GM12873 (cell line): ENCODE results near the gene CELF4.

ENCODE experiments used
- TF ChIP-seq, protein P1 (sequence below): IDR thresholded peaks from 2 replicates; pipeline ENCODE4 v1.5.1; 2012; ENCODE audit warnings: low read depth, mild to moderate bottlenecking, moderate library complexity, low read length, control low read depth; ENCODE audit not compliant: insufficient read depth; ENCODE audit errors: missing control alignments

Gene CELF4

GRCh38 chr18:37476182-37476581, 89.4 kb downstream of the CELF4 start:
- TF ChIP-seq, protein P1, sequence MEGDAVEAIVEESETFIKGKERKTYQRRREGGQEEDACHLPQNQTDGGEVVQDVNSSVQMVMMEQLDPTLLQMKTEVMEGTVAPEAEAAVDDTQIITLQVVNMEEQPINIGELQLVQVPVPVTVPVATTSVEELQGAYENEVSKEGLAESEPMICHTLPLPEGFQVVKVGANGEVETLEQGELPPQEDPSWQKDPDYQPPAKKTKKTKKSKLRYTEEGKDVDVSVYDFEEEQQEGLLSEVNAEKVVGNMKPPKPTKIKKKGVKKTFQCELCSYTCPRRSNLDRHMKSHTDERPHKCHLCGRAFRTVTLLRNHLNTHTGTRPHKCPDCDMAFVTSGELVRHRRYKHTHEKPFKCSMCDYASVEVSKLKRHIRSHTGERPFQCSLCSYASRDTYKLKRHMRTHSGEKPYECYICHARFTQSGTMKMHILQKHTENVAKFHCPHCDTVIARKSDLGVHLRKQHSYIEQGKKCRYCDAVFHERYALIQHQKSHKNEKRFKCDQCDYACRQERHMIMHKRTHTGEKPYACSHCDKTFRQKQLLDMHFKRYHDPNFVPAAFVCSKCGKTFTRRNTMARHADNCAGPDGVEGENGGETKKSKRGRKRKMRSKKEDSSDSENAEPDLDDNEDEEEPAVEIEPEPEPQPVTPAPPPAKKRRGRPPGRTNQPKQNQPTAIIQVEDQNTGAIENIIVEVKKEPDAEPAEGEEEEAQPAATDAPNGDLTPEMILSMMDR: peak; percentile 71

DNA sequence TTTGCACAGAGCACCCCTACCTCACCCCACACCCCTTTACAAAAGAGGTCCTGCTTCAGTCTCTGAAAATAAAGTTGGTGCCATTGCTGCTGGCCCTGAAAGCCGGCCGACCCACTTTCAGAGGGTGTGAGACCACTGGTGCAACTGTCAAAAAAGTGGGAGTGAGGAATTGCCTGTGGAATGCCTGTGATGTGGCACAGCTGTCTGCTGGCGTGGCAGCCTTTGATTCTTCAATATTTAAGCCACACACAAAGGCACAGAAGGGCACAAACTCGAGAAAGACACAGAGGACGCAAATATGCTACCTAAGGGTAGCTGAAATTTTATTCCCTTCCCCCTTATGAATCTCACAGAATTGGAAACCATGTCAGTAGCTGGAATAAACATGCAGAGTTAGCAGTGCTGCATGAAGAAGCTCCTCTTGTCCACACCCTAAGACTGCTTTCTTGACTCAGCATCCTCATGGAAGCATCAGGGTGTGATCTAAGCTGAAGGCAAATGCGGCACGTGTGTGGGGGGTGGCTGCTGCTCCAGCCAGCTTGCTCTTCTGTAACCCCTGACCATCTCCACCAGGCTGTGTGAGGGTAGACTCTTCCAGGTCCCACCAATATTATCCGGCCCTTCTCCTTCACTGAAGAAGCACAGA, 92.3 kb downstream of the CELF4 start:
- TF ChIP-seq, protein P1: no peak

GRCh38 chr18:37471637-37472036, 94.0 kb downstream of the CELF4 start:
- TF ChIP-seq, protein P1: no peak

- TF ChIP-seq, protein P1: no peak
Measured at GRCh38 chr18:37470986-37471385, 94.6 kb downstream of the CELF4 start.

- TF ChIP-seq, protein P1: no peak
Measured at GRCh38 chr18:37467002-37467662, 98.5 kb downstream of the CELF4 start.

GRCh38 chr18:37465958-37466357, 99.6 kb downstream of the CELF4 start:
- TF ChIP-seq, protein P1: no peak

DNA sequence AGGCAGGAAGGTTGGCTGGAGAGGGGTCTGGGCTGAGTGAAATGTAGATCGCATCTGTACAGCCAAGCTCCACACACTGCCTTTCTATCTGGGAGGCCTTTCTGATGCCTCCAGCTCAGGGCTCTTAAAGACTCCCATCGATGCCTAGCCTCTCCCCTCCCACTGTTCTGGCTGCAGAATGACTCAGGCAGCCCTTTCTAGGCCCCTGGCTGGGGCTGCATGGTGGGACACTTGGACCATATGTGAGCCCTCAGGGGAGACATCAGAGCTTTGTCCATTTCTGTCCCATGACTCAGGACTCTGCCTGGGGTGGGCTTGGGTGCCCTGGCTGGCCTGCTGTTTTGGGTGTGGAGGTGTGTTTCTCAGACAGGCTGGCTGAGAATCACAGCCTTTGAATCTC, 101.3 kb downstream of the CELF4 start:
- TF ChIP-seq, protein P1: no peak
